DND-41 (cell line): Measurements from ENCODE around the gene UQCC2.

ENCODE experiments used
- CTCF ChIP-seq: IDR thresholded peaks from 2 replicates; pipeline ENCODE4 v1.5.1; 2012; ENCODE audit warnings: borderline replicate concordance, low read length, moderate library complexity, mild to moderate bottlenecking; ENCODE audit not compliant: poor library complexity, severe bottlenecking; ENCODE audit errors: extremely low read depth
- EZH2 ChIP-seq: IDR thresholded peaks from 3 replicates; pipeline ENCODE4 v1.6.1; 2012; ENCODE audit warnings: borderline replicate concordance, low read depth, mild to moderate bottlenecking, moderate library complexity, low read length, inconsistent platforms; ENCODE audit not compliant: severe bottlenecking

GRCh38 chr6:33698494-33698893 is 13.0 kb downstream of the UQCC2 start:
- TF ChIP-seq CTCF (no peak), EZH2 (no peak)
